NOMO-1 treated with dmso at 0.1 percent for 144 hours (cell line): Measurements from ENCODE around the gene TTC39B.

Experiments
- DNase-seq: peaks from one replicate; lab custom pipeline; 2025; ENCODE audit not compliant: unreplicated experiment; lab: John Stamatoyannopoulos, UW

Gene TTC39B

DNA sequence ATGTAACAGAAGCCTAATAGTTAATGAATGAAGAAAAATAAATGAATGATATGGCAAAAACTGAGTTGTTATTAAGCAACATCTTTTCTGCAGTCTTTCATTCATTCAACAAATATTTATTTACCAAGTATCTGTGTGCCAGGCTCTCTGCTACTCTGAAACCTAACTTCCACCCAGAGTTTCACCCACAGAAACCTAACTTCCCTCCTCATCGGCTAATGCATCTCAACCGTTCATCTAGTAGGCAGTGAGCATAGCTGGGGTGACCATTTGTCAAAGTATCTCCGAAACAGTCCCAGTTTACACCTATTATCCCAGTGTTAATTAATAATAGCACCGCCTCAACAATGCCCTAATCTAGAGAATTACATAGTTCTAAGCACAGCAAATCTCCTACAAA is 1.5 kb downstream of the TTC39B start:
- DNase-seq = no peak

DNA sequence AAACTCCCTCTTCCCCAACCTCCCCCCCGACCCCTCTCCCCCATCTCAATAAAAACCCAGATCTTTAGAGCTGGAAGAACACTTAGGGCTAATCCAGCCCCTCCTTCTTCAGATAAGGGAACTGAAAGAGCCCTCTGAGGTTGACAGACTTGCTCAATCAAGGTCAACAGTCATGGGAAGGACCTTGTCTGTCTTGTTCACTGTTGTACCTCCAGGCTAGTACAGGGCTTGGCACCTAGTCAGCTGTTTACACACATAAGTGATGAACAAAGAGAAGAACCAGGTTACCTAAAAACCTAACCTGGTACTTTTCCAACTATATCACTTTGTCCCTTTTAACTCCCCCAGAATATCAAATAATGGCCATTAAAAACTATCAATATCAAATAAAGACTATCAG is 2.4 kb downstream of the TTC39B start:
- DNase-seq = no peak

DNA sequence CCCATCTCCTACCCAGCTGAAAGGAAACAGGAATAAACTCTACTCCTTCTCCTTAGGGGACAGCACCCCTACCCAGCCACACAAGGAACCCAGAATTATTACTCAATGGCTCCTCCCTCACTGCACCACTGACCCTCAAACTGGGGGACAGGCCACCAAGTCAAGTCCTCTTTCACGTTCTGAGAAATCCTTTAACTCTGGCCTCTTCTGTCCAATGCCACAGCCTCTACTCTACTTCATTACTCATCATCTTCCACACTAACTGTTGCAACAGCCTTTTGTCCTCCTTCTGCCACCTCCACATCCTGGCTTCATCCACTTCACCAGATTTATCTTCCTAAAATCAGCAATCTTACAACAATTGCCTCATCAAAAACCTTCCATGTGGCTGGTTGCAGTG is 6.8 kb downstream of the TTC39B start:
- DNase-seq = no peak

DNA sequence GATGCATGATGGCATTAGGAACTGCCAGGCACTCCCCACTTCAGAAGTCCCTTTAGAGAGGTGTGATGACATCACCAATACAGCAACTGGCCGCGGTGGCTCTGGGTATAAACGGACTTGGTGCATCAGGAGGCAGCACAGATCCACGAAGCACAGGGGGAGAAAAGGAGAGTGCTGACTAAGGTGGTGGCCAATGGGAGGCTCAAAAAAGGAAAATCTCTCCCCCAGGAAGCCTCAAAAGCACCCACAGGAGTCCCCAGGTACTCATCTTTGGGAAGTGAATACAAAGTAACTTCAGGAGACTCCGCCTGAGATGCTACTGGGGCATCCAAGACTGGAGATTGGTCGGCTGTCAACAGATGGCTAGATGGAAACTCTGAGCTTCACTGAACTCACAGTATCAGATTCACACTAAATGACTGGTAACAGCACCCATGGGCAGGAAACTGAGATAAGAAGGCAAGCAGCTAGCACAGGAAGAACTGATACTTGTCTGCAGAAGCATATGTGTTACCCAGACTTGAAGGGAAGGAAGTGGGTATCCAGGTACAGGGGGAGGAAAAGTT is 7.6 kb downstream of the TTC39B start:
- no peak for DNase-seq

DNA sequence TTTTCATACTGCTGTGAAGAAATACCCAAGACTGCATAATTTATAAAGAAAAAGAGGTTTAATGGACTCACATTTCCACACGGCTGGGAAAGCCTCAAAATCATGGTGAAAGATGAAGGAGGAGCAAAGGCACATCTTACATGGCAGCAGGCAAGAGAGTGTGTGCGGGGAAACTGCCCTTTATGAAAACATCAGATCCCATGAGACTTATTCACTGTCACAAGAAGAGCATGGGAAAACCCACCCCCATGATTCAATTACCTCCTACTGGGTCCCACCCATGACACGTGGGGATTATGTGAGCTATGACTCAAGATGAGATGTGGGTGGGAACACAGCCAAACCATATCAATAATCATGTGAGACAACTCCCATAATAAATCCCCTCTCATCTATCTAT is 8.7 kb downstream of the TTC39B start:
- no peak for DNase-seq

DNA sequence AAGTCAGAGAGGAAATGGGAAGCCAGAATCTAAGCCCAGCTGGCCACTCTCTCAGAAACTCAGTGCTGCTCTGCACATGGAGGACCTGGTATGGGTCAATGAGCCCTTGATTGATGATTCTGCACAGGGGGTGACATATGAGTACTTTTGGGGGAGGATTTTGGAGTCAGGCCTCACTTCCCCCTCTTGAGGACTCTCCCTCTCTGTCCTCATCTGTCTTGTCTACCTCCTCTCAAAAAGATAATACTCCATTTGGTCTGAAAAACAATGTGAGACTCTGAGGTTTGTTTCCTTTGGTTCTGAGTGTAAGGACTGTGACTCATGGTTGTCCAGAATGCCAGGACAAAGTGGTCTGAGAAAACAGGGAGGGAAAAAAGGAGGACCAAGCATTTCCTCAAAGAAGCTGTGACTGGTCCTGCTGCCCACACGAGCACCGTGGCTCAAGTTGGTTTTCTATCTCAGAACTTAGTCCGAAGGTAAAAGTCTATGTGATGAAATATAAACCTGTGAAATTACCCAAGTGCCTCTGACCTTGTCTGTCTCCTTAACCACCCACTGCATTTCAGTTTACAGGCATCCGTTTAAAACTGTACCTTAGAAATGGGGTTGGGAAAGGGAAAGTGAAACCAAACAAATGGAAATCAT is 11.1 kb downstream of the TTC39B start:
- DNase-seq = no peak

DNA sequence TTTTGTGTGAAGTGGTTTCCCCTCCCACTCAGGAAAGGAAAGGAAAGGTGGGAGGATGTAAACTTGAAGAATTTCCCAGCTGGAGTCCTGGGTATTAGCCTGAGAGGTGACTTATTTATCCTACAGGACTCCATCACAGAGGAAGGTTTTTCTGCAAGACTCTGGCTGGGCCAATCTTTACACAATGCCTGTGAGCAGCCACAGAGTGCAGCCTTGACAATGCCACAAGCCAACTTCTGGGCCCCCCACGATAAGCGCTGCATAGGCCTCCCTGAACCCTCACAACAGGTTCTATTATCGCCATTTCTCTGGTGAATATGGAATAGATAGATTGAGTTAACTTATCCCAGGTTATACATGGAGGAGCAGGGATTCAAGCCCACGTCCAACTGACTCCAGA is 12.4 kb downstream of the TTC39B start:
- no peak for DNase-seq

DNA sequence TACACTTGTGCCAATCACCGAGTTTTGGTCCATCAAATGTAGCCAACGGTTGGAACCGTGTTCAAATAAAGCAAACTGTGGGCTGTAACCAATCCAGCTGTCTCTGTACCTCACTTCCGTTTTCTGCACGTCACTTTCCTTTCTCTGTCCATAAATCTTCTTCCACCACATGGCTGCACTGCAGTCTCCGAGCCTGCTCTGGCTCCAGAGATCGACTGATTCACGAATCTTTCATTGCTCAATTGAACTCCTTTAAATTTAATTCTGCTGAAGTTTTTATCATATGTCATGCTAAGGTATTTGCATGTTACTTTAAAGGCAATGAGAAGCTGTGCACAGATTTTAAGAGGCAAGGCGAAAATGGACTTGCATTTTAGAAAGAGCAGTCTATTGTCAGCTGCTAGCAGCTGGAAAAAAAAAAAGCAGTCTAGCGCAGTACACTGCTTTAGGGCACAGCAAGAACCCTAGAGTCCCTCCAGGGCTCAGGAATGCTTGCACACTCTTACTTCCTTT is 13.2 kb downstream of the TTC39B start:
- no peak for DNase-seq

DNA sequence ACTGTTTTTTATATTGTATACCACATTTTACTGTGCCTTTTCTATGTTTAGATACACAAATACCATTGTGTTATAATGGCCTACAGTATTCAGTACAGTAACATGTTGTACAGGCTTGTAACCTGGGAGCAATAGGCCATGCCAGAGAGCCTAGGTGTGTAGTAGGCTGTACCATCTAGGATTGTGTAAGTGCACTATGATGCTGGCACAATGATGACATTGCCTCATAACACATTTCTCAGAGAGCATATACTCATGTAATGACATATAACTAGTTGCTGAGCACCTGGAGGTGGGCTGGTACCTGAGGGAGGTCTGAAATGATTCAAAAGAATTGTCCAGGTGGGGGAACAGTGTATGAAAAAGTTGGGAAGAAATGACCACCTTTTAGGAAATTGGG is 13.9 kb downstream of the TTC39B start:
- DNase-seq = no peak

DNA sequence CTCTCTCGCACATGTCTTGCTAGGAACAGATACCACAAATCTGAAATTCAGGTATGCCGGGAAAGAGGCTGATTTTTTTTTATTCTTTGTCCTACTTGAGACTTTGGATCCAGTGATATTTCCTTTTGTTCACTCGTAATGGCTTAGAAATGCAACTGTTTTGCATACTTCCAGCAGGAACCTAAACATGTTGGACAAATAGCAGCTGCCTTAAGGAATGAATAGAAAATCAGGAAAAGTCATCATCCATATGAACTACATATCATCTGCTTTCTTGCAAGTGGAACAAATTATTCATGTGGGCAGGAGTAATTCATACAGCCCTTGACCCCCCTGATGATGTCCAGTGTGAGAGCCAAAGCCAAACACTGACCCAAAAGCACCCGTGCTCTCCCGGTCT is 17.4 kb downstream of the TTC39B start:
- DNase-seq = no peak

DNA sequence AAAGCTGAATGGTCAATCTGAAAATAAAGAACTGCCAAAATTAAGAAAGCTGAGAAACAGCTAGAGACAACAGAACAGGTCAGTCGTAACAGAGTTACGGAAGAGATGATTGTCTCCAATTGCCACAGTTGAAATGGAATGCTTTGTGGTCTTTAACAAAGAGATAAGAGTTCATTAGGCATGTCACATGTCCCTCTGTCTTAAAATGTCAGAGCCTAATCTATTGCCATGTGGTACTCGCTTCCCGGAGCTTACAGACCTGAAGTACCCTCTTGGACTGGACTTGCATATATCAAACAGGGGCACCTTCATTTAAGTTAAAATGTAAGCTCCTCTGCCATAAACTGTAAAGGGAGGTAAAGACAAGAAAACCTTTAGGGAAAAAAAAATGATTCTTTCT is 19.7 kb downstream of the TTC39B start:
- no peak for DNase-seq

DNA sequence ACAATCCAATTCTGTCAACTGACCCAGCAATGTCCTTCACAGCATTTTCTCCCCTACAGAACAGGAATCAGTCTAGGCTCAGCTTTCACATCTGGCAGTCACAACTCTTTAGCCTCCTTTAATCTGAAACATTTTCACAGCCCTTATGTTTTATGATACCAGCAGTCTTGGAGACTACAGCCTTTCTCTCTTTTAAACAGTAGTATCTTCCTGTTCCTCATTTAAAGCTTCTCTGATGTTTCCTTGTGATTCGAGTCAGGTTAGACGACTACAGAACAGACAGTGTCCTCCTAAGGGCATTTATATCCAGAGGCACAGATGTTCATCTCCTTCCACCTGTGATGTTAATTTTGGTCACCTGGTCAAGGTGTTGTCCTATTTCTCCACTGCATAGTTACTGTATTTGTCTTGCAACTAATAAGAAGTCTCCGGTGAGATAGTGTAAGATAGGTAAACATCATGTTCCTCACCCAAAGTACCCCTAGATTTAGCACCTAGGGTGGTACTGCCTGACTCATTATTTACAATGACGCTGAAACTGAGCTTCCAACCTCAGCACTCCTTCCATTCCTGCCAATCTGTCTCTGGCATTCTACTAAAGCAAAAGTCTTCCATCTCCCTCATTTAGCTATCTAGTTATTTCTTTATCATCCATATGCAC is 20.7 kb downstream of the TTC39B start:
- DNase-seq = no peak

DNA sequence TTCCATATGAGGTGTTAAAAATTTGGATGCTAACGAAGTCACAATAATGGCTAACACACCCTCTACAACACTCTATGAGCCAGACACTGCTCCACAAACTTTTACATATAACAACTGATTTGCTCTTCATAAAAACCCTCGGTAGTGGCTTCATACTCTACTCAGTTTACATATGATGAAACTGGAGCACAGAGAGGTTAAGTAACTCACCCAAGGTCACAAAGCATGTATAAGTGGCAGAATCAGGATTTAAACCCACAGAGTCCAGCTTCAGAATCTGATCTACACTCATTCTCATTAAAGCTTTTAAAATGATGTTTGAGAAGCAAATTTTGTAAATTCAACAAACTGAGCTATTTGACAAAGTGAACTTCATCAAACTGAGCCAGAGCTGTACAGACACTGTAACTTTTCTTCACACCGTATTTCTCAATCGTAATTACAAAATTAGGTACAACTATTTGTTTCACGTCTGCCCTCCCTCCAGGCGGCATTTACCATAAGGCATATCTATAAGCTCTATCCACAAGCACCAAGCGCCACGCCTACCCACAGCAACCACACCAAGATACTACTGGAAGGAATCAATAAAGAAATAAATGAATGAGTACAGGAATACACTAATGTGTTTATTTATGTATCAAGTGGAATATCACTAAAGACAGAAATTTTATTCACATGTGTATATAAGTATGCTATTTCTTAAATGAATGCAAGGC is 24.3 kb downstream of the TTC39B start:
- DNase-seq = no peak

DNA sequence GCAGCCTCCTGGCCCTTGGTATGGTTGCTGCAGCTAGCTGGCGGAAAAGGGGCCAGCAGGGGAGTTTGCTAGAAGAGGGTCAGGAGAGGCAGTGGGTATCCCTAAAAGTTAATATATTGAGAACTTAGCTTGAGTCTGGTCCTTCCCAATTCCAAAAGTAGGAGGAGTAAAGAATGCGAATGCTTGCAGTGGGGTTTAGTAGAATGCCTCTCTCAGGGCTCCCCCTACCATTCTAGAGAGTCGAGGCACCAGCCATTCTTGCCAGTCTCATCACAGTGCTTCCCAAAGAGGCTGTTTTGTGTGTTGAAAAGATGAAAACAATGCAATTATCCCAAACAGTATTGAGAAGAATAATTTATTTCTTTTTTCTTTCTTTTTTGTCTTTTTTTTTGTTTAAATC is 26.4 kb downstream of the TTC39B start:
- DNase-seq = no peak

DNA sequence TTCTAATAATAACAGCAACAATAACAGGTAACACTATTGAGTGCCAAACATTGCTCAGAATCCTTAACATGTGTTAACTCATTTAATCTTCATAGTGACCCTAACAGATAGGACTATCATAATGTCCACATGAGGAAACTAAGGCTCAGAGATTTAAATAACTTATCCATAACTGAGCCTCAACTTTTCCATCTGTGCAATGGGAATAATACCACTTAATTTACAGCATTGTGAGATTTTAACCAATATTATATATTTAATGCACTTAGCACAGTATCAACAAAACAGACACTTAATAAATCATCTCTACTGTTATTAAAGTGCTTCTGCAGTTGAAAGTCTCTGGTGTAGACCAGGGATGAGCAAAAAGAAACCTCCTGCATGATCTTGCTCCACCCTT is 28.2 kb downstream of the TTC39B start:
- no peak for DNase-seq

DNA sequence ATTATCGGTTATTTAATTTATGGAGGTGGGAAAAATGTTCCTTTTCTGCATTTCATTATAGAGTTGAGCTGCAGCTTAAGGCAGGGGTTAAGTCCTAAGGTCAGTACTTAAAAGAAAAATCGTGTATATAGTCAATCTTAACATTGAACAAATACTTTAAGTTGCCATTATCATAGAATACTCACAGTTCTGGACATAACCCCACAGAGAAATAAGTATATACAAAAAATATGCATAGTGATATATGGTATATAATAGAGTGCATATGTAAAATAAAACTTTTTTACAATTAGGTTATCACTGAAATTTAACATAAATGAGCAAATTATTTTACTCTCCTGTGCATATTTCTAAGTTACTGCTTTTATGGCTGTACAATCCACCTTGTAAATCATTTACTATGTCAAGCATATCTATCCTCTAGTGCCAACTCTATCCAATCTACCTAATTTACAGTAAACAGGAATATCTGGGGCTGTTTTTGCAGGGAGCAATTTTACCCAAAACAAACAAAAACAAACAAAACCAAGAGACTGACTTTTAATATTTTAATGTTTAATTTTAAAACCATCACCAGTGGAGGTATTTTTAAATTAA is 28.8 kb downstream of the TTC39B start:
- no peak for DNase-seq

DNA sequence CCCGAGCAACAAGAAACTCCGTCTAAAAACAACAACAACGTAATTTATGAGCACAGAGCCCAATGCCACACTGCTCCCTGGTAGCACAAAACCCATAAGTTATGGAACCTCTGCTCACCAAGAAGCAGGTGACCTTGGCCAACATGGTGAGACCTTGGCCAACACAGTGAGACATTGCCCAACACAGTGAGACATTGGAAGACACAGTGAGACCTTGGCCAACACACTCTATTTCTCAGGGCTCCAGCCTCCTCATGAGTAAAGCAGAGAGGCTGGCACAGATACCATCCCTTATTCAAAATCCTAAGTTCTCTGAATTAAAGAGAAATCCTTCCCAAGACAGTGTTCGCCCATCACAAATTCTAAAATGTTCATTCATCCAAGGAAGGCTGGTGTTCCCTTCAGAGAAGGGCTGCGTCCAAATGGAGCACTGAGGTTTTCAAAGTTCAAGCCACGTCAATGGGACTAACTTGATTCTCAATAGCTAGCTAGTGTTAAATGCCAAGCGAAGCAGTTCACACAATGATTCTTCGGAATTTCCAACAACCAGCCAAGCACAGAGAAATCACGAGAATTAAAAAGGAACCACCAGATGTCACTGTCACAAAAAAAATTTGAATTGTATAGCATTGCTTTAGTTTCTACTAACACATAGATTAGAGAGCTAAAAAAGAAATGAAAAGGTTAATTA is 29.5 kb downstream of the TTC39B start:
- no peak for DNase-seq

DNA sequence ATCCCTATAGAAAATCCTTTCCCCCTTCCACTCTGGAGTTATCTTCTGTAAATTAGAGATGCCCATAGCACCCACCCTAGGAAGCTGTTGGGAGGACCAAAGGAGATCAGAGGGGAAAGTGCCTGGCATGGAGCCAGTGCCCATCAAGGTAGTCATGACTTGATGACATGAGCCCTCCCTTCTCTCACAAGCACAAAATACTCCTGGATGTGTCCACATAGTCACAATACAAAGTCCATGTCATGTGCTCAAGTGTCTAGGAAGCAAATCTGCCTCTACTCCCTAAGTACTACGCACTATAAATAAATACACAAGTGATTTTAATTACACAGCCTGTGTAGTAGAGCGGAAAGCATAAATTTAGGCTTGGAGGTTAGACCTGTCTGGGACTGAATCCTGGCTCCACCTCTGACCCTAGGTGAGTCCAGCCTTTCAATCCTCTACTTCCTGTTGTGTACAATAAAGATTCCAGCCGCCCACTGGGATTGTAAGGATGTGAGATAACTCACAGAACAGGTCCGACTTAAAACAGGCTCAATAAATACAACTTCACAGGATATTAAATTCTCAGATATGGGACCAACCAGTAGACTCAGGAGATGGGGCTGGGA is 30.6 kb downstream of the TTC39B start:
- no peak for DNase-seq

DNA sequence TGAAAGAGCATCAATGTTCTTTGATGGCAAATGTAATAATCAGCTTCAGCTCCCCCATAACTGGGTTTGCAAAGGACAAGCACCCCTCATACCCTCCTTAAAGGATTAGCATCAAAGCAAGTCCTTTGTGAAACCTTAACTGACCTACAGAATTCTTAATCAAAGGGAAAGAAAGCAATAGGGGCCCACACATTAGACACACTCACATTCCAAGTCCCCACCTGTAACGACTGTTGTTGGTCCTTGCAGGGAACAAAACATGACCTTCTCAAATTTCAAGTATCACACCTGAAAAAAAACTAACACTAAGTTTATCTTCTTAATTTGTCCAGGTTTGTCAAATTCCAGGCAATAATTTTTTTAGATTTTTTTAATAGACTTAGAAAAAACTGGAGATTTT is 32.6 kb downstream of the TTC39B start:
- DNase-seq = no peak

DNA sequence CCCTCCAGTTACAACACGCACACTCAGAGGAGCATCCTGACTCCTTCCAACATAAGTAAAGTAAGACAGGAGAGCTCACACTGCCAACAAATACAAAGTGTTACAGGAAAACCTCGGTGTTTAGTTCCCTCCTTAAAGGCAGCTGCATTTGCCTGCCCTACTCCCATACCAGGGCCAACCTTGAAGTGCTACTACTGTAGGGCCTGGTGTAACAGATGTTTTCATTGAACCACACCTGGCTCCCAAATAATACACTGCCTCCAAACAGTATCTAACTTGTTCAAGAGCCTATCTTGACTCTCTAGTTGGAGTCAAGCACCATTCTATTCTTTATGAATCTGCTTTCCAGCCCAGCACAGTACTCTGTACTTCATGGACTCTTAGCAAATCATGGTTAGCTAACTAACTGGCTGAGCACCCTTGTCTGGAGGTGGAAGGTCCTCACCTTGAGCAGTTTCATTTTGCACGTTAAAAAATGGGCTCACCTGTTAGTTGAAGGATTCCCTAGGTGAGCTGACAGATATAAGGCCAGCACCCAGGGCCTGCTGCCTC is 34.6 kb downstream of the TTC39B start:
- DNase-seq = no peak
